HG03575 (cell line): ENCODE data around the gene BCORL1.
A peak's percentile ranks its signal among the peaks of the same experiment; 100 is the strongest.

Experiments
- ATAC-seq: cut with Tn5 transposase; IDR thresholded peaks from one replicate; pipeline ENCODE4 v1.9.1; 2021; ENCODE audit not compliant: unreplicated experiment, insufficient number of reproducible peaks, low FRiP score; ENCODE audit errors: extremely low read depth

BCORL1 gene

DNA sequence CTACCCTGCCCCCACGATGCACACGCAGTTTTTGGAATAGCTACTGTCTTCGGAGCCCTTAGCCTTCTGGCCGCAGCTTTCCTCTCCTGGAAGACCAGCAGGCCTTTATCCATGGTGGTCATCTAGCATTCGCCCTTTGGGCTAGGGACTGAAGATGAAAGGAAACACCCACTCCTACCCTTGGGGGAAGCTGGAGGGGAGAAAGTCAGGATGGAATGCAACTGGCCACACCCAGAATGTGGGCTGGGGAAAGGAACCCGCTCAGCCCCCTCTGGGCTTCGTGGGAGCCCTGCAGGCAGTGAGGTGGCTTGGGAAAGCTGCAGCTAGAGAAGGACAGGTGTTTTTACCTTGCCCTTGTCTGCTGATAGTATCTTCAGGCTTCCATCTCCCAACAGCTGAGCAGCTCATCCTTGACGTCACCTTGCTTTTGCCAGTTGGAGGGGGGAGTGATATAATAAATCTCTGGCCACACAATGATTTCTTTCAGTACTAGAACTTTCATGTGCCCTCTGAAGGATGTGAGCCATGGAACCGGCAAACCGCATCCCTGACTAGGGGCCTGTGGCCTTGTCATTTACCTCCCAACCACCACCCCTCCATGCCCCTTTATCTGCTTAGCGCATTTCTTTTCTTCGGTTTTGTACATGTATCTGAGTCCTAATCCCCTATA lies 68.9 kb downstream of the BCORL1 start:
- no peak for ATAC-seq

DNA sequence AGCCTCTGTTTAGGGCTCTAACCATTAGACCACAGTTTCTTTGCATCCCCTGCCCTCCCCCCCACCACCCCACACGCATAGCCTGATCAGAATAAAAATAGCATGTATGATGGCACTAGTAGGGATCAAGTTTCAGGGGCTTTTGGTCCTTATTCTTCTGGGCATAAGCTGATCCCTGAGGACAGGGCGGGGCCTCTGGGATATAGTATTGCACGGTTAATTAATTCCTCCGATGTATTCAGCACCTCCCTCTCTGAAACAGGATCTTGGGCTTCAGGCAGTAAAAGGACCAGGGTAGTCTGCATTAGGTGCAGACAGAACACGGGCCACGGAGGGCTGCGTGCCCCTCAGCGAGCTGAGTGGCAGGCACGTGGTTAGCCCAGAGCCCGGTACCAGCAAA lies 70.8 kb downstream of the BCORL1 start:
- no peak for ATAC-seq

DNA sequence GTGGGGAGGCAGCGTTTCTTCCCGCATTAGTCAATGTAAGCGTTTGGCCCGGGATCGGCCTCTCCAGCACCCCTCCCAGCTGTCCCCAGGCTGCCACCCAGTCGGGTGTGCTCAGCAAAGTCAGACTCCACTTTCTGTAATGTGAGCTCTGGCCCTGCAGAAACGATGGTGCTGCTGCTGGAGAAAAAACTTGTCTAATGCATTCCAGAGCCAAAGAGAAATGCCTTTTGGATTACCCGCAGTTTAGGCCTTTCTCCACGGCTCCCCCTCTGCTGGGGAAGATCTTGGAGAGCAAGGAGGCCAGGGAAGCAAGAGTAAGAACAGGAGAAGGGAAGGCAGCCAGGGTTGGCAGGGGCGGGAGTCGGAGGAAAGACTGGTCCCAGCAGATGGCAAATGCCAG lies 72.7 kb downstream of the BCORL1 start:
- ATAC-seq = no peak

DNA sequence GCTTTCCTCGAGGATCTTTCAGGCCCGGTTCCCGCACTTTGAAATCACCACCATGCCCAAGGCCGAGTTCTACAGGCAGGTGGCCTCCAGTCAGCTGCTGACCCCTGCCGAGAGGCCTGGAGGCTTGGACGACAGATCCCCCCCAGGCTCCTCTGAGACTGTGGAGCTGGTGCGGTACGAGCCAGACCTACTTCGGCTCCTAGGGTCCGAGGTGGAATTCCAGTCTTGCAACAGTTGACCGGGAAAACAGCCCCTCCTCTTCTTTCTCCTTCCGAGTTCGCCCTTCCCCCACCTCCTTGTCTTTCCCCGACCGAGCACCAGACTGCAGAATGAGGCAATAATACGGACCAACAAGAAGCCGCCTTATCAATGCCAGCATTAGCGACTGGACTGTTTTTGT lies 73.5 kb downstream of the BCORL1 start:
- ATAC-seq = no peak

DNA sequence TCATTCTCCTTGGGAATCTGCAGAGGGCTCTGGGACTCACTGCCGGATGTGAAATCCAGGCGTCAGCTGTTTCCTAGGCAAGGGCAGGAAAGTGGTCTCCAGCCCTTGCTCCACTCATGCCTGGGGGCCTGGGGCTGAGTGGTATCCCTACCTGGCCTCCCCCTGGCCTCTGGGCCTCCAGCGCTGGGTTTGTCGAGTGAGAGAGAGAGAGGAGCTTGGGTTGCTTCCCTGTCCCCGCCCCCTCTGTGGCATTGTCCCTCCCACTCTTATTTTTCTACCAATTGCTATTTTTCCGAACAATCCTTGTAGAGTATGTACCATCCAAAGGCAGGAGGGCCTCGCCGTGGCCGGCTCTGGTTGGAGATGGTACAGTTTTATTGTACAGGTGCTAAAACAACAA lies 74.8 kb downstream of the BCORL1 start:
- no peak for ATAC-seq

DNA sequence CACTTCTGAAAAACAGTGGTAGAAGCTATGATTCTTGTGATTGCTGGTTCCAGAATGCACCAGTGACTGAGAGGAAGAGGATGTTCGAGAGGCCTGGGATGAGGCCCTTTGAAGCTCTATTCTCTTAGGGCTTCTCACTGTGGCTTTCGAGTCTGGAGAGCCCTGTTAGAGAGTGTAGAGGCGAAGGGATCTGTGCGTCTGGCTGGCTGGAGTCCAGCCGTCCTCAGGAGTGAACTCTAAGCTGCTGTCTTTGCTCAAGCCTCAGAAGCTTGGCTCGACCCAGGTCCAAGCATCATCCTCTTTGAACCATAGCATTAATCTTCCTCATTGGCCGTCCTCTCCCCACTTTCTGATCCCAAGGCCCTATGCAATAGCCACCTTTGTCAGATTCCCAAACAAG lies 76.2 kb downstream of the BCORL1 start:
- no peak for ATAC-seq

DNA sequence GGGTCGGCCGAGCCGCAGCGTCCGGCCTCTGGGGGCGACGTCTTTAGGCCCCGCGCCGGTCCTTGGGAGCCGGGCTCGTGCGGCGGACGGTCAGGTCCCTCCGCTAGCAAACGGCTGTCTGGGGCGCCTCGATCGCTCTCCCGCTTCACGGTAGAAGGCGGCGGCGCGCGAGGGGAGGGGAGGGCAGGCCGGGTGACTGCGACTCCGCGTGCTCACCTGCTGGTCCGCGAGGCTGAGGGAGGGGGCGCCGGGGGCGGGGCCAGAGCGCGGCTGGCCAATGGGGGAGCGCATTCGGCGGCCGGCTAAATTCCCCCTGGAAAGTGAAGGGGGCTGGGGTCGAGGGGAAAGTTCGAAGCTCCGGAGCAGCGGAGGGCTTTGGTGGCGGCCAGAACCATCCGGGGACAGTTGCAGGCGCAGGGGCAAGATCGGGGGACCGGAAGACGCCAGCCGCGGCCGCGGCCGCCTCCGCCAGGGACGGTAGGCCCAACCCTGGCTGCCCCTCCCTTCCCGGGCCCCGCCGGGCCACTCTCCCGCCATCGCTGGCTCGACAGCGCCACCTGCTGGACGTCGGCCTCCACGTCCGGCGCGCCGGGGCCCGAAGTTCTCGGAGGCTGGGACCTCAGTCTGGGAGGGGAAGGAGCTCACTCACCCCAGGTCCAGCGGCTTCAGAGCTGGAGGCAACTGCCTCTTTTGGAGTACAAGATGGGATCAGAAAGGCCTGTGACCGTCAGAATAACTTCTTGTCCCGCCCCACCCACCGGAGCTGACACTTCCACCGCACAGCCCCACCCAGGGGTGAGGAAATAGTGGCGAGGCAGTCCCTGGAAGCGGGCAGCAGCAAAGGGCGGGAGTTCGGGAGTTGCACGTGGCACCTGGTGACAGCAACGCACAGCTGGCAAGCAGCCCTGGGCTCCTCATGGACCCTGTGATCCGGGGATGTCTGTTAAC lies 78.0 kb downstream of the BCORL1 start:
- ATAC-seq = no peak

DNA sequence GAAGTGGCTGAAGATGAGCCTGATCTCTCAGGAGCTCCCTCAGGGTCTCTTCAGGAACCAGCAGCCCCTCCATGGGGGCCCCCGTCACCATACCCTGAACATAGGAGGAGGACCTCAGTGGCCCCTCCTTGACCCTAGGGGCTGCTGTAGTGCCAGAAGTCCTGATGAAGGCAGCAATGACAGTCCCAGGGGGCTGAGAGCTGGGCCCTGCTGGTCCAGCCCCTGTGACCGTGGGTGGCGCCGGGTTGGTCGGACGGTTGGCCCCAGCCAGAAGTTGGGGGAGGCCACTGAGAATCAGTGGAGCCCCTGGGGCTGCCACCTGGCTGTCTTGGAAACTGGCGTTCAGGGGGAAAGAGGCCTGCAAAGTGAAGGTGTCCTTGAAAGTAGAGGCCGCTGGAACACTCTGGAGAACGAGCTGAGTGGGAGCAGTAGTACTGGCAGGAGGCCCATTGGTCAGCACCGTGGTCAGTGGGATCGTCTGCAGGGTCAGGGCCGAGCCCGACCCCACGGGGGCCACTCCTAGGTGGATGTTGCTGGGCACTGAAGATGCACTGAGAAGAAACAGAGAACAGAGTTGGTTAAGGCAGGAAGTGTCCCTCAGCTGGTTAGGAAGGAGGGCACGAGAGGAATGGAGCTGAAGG lies 84.7 kb downstream of the BCORL1 start:
- ATAC-seq = no peak

DNA sequence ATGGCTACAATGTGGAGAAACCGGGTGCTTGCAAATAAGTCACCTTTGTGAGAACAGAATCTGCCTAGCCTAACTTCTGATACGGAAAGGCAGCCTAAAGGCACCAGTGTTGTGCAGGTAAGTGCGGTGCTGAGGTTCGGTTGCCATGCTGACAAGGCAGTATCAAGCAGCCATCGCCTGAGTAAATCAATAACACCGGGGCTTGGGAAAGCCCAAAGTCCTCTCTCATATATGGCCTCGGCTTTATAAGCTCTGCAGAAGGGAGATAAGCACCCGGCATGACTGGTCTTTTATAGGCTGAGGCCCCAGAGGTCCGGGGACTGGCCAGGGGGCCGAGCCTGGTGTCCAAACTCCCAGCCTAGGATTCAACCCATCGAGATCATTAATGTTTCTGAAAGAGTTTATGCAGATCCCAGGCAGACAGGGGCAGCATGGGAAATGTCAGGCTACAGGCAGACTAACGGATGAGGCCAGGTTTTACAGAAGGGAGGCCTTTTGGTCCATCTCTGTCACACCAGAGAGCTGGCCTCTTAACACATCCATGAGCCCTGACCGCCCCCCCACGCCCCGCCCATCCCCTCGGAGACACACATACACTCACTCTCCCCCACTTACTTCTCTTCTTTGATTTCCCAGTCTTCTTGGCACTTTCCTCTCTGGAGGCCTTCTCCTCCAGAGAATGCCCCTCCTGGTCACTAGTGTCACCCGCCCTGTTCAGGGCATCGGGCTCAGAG lies 89.3 kb downstream of the BCORL1 start:
- no peak for ATAC-seq

DNA sequence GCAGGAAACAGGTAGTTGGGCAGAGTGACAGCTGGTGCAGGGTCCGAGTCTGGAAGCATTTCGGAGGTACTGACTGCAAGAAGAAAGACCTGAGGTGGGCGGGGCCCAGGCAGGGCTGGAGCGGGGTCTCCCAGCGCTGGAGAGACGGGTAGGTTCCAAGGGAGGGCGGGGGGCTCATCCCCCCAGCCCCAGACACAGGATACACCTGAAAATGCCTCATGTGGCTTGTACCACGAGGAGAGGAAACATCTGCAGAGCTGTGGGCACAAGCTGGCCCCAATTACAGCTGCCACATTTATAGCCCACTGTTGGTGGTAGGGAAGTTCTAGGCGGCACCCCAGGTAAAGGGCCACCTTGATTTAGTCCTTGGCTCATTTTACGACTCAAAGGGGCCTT lies 89.9 kb downstream of the BCORL1 start:
- no peak for ATAC-seq

DNA sequence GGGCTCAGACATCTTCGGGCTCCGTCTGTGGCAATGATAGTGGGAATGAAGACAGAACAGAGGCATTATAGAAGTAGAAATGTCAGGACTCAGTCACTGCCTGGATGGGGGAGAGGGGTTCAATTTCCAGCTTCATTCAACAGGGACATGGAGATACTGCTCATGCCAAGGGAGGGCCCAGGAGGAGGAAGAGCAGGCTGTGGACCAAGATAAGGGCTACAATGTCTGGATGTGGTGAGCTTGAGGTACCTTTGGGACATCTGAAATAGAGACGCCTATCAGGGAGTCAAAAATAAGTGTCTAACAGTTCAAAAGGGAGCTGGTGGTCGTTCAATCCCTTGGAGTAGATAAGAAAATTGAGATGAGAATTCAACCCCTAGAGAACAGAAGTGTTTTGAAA lies 93.3 kb downstream of the BCORL1 start:
- ATAC-seq = no peak

DNA sequence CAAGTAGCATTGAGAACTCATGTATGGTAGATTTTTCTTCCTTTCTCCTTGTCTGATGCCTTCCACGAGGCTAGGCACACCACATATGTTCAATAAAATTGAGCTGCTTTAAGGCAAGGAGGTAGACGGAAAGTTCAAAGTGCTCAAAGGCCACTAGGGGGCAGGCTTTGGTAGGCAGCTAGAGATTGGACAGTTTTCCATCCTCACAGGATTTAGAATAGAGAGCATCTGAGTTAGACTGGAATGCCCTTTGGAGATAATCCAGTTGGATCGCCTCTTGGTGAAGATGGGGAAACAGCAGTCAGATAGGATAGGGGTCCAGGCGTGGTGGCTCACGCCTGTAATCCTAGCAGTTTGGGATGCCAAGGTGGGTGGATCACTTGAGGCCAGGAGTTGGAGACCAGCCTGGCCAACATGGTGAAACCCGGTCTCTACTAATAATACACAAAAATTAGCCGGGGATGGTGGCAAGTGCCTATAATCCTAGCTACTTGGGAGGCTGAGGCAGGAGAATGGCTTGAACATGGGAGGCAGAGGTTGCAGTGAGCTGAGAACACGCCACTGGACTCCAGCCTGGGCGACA lies 97.5 kb downstream of the BCORL1 start:
- ATAC-seq = no peak

DNA sequence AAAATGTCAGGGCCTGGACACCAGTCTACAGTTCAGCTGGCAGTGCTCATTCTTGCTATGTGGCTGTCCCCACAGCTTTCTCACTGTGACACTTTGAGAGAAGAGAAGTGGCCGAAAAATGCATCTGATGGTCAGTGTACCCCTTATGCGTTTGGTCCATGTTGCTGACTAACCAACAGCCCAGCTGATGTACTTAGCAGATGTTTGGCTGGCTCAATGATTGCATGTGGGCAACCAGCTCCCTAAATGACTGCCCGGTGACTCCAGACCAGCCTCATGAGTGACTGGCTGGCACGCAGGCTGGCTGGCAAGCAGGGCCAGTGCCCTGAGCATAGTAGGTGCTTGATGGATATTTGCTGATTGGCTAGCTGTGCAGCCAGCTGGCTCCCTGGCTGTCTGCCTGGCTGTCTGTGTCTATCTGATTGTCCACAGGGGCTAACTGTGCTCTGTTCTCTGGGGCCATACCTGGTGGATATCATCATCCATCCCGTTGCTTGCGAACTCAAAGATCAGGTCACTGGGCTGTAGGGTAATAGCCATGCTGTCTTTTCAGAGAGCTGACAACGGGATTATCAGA lies 98.4 kb downstream of the BCORL1 start:
- no peak for ATAC-seq

DNA sequence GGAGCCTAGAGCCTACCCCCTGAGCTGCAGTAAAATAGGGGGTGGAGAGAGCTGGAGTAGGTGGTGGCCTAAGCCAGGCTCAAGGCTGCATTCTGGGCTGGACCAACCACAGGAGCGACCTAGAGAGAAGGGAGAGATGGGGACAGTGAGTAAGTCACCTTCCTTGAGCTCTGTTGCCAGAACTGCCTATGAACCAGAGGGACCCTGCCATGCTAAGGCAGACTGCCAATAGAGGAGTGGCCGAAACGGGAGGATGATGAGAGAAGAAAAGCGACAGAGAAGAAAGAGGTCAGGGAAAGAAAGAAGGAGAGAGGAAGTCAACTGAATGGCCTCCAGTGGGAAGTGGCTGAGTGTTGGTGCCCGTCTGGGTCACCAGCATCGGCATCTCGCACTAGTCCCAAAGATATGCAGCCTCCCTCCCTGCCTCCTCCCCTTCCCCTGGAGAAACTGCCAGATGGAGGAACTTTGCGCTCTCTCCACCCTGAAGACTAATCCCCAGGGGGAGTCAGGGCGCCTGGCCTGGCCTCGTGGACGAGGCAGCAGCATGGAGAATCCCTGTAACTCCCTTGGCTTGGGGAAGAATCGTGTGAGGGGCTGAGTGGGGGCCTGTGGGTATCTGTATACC lies 99.1 kb downstream of the BCORL1 start:
- ATAC-seq = no peak

DNA sequence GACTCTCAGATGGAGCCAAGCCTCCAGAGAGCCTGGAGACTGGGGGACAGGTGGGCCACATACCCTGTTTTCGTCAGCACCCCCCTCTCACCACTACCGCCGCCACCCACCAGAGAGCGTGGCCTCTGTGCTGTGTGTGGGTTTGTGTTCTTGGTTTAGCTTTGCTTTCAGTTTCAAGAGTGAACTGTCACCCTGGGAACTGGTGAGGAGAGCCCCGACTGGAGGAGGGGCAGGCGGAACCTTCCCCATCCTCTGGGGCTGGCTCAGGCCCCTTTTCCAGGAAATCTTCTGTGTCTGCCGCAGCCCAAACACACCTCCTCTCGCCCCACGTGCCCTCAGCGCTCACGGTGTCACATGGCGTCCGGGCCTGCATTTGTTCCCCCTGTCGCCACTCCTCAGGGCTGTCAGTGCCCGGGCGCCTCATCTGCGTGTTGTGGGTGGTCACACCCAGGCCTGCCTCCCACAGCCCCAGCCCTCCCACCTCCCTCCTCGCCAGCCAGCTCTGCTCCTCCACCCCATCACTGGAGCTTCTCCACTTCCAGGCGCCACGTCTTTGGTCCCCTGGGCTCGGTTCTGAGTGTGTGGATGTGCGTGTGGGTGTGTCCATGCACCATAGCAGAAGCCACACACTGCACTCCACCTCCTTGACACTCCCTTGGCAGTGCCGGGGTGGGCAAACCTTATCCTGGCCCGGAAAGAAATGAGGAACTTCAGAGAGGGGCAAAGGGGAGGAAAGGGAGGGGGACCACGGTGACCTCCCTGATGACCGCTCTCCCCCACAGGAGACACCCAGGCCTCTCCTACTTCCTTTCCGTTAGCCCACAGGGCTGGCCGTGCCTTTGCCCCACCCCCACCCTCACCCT lies 100.0 kb downstream of the BCORL1 start:
- peak; percentile 36 for ATAC-seq

DNA sequence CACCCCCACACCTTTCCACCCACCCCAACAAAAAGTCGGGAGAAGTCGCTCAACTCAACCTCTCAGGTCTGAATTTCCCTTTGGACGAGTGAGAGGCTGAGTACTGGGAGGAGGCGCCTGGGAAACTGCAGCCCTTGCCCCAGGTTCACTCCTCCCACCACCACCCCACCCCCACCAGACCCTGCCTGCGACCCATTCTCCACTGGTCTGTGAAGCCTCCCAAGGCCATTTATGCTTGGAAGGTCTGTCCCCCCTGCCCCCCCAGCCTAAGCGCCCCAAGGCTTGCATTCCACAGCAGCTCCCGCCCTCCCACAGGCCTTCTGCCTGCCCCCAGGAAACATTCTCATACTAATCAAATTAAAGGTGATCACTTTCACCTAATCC lies 100.7 kb downstream of the BCORL1 start:
- ATAC-seq = no peak

DNA sequence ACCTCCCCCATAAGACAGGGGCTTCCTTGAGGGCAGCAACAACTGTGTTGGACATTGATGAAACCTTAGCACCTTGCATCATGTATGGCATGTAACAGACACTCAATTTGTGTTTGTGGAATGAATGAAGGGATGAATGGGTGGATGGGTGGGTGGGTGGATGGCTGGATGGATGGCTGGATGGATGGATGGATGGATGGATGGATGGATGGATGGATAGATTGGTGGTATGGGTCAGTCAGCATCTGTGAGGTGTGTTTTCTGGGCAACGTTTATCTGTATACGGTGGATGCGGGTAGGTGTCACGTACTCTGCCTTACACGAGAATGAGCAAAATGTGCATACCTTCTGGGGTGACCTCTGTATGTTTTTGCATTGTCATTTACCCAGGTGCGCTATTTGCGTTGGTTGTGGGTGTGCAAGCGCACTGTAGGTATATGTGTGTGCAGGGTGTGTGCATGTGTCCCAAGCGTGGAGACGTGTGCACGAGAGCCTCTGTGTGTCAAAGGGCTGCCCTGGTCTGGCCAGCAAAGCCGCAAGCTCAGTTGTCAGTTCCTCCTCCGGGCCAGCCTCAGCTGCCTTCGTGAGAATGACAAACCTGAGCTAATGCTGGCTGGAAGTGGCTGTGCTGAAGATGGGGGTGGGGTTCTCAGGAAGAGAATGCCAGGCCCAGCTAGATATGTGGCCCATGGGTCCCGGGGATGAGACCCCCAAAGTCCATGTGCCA lies 101.4 kb downstream of the BCORL1 start:
- ATAC-seq = no peak
